ENCODE data around the gene KSR1. TPM values are rescaled to one million over a fixed set of nuclear protein-coding genes. Genes with fewer than 3 reads are reported as not detected.

Gene KSR1
- total RNA-seq, 2 donors from 2014 or later, result 13.9 to 16.5 TPM

- intact Hi-C loops (cut with DNase I), result loop anchor here (10.0 kb wide), 1 partner anchor 204 kb away; no protein-coding TSS in a partner anchor
- Histone ChIP-seq H3K36me3 (no peaks in the 10 kb centered on the region), H3K9me3 (no peaks in the 10 kb centered on the region), H3K27ac (no peak overlapping the region), H3K4me3 (no peak overlapping the region), H3K4me1 (no peaks in the 10 kb centered on the region), H3K9ac (ENCODE audit: low read depth in 2 of 2, low read length in 2 of 2) (no peak overlapping the region), H3K27me3 (no peaks in the 10 kb centered on the region)
- no peak for DNase-seq
- TF ChIP-seq CTCF (IDR thresholded peaks at IDR 0.05), result no peak
Observed at GRCh38 chr17:27438348-27438998, 17.8 kb upstream of the KSR1 start.

- Histone ChIP-seq H3K4me1 (no peaks in the 10 kb centered on the region), H3K27ac (no peak overlapping the region), H3K4me3 (no peak overlapping the region), H3K36me3 (no peaks in the 10 kb centered on the region), H3K9ac (ENCODE audit: low read depth in 2 of 2, low read length in 2 of 2) (no peak overlapping the region), H3K9me3 (no peaks in the 10 kb centered on the region), H3K27me3 (no peaks in the 10 kb centered on the region)
- DNase-seq, result no peak
- TF ChIP-seq CTCF (IDR thresholded peaks at IDR 0.05), result no peak
- intact Hi-C loops (cut with DNase I), result loop anchor here (10.0 kb wide), 1 partner anchor 205 kb away; no protein-coding TSS in a partner anchor
Observed at GRCh38 chr17:27439342-27439741, 16.9 kb upstream of the KSR1 start.

GRCh38 chr17:27442702-27443101 is 13.5 kb upstream of the KSR1 start:
- Histone ChIP-seq H3K27ac (no peak overlapping the region), H3K27me3 (no peaks in the 10 kb centered on the region), H3K9ac (ENCODE audit: low read depth in 2 of 2, low read length in 2 of 2) (no peak overlapping the region), H3K36me3 (no peaks in the 10 kb centered on the region), H3K4me3 (no peak overlapping the region), H3K9me3 (no peaks in the 10 kb centered on the region), H3K4me1 (no peaks in the 10 kb centered on the region)
- no peak for DNase-seq
- no peak for TF ChIP-seq CTCF (IDR thresholded peaks at IDR 0.05)
- intact Hi-C loops (cut with DNase I), result no loop called here

- TF ChIP-seq CTCF (IDR thresholded peaks at IDR 0.05), result no peak
- no peaks in the 10 kb centered on the region for H3K36me3 ChIP-seq
- H3K27ac ChIP-seq, result no peak overlapping the region
- H3K9ac ChIP-seq (ENCODE audit: low read depth in 2 of 2, low read length in 2 of 2), result no peak overlapping the region
- H3K4me1 ChIP-seq, result no peaks in the 10 kb centered on the region
- no peak overlapping the region for H3K4me3 ChIP-seq
- no peaks in the 10 kb centered on the region for H3K27me3 ChIP-seq
- H3K9me3 ChIP-seq, result no peaks in the 10 kb centered on the region
- intact Hi-C loops (cut with DNase I), result no loop called here
- no peak for DNase-seq
Observed at GRCh38 chr17:27443491-27443890, 12.8 kb upstream of the KSR1 start.

- no peak overlapping the region for H3K27ac ChIP-seq
- H3K36me3 ChIP-seq, result no peaks in the 10 kb centered on the region
- H3K4me3 ChIP-seq, result no peak overlapping the region
- H3K27me3 ChIP-seq, result no peaks in the 10 kb centered on the region
- no peak for DNase-seq
- no peak overlapping the region for H3K9ac ChIP-seq (ENCODE audit: low read depth in 2 of 2, low read length in 2 of 2)
- no peaks in the 10 kb centered on the region for H3K9me3 ChIP-seq
- intact Hi-C loops (cut with DNase I), result no loop called here
- H3K4me1 ChIP-seq, result no peaks in the 10 kb centered on the region
- TF ChIP-seq CTCF (IDR thresholded peaks at IDR 0.05), result no peak
Observed at GRCh38 chr17:27445971-27446370, 10.3 kb upstream of the KSR1 start.
